GM08714 (cell line): ENCODE measurements around the gene SIGLEC7.
"Not testable (repeated sequence)": the region's sequence is repeated elsewhere in the genome, so short reads cannot be mapped to it uniquely, and the experiment has no call there.

ENCODE experiments used
- H3K4me3 ChIP-seq: fragments of 200-500 bp; sonication (Bioruptor generic); 2 replicates; pipeline ENCODE4 v1.5.1; 2014; ENCODE audit warnings: mild to moderate bottlenecking, low read length, inconsistent platforms
- ZNF274 ChIP-seq: IDR thresholded peaks from 2 replicates; pipeline ENCODE4 v1.6.1; 2012; ENCODE audit warnings: mild to moderate bottlenecking, low read depth, low read length

SIGLEC7 gene

GRCh38 chr19:51139299-51140014 lies 2.6 kb upstream of the SIGLEC7 start:
- no peak for TF ChIP-seq ZNF274
- H3K4me3 ChIP-seq: no peak overlapping the region

GRCh38 chr19:51140441-51140840 lies 1.7 kb upstream of the SIGLEC7 start:
- no peak overlapping the region for H3K4me3 ChIP-seq
- TF ChIP-seq ZNF274: no peak

- no peak overlapping the region for H3K4me3 ChIP-seq
- TF ChIP-seq ZNF274: no peak
Observed at GRCh38 chr19:51141181-51141580, 920 bp upstream of the SIGLEC7 start.

- H3K4me3 ChIP-seq: not testable (repeated sequence)
Observed at GRCh38 chr19:51142809-51143475, 841 bp downstream of the SIGLEC7 start.

DNA sequence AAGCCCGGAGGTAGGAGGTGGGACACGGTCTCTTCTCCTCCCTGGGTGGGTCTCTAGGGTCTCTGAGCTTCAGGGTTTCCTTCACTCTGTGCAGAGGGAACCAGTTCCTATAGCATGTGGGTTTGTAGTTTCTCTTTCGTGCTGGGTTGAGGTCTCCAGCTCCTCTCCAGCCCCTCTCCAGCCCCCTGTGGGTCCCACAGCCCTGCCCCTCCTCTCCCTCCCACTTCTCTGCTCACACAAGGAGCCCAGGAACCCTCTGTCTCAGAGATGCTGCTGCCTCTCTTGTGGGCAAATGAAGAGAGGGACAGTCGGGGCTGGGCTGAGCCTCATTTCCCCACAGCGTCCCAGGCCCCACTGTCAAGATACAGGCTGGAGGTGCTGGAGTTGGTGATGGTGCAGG lies 1.4 kb downstream of the SIGLEC7 start:
- no peak for TF ChIP-seq ZNF274
- H3K4me3 ChIP-seq: no peak overlapping the region

- TF ChIP-seq ZNF274: no peak
- H3K4me3 ChIP-seq: no peak overlapping the region
Observed at GRCh38 chr19:51144482-51145045, 2.5 kb downstream of the SIGLEC7 start.

GRCh38 chr19:51145916-51146493 lies 3.9 kb downstream of the SIGLEC7 start:
- no peak for TF ChIP-seq ZNF274
- no peak overlapping the region for H3K4me3 ChIP-seq

GRCh38 chr19:51146751-51147150 lies 4.7 kb downstream of the SIGLEC7 start:
- TF ChIP-seq ZNF274: no peak

DNA sequence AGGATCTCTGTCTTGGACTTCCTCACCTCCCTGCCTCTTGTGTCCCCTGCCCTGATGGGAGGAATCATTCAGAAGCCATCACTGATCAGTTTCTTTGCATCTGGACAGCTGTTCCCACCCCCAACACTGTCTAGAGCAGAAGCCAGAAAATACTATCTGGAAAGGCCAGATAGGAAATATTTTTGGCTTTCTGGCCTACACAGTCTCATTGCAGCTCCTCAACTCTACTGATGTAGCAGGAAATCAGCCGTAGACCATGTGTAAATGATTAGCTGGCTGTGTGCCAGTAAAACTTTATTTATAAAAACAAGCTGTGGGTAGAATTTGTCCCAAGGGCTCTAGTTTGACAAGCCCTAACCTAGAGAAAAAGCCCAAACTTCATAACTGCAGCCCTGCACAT lies 5.6 kb downstream of the SIGLEC7 start:
- TF ChIP-seq ZNF274: no peak
- no peak overlapping the region for H3K4me3 ChIP-seq

More at GRCh38 chr19:51146751-51147150, 4.7 kb downstream of the SIGLEC7 start:
- H3K4me3 ChIP-seq: no peak overlapping the region

DNA sequence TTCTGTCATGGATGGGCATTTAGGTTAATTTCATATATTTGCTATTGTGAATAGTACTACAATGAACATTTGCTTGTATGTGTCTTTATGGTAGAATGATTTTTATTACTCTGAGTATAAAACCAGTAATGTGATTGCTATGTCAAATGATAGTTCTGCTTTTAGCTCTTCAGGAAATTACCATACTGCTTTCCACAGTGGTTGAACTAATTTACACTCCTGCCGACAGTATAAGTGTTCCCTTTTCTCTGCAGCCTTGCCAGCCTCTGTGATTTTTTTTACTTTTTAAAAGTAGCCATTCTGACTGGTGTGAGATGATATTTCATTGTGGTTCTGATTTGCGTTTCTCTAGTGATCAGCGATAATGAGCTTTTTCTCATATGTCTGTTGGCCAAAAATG lies 6.5 kb downstream of the SIGLEC7 start:
- no peak overlapping the region for H3K4me3 ChIP-seq
- no peak for TF ChIP-seq ZNF274

GRCh38 chr19:51150627-51151026 lies 8.5 kb downstream of the SIGLEC7 start:
- H3K4me3 ChIP-seq: no peak overlapping the region
- no peak for TF ChIP-seq ZNF274

DNA sequence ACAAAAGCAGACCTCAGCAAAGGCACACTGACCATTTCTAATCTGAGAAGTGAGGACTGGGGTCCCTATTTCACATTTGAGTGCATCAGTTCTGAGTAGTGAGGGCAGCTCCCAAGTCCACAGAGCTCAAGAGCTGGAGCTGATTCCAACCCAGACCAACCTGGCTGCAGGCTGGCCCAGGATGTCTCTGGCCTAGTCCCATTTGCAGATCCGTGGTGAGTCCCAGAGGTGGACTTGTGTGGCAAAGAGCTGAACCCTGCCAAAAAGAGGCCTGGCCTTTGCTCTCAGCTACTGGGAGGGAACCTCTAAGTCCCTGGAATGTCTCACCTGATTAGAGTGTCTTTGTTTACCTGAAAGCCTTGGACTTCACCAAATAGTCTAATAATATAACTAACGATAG lies 14.6 kb downstream of the SIGLEC7 start:
- H3K4me3 ChIP-seq: no peak overlapping the region
- no peak for TF ChIP-seq ZNF274

DNA sequence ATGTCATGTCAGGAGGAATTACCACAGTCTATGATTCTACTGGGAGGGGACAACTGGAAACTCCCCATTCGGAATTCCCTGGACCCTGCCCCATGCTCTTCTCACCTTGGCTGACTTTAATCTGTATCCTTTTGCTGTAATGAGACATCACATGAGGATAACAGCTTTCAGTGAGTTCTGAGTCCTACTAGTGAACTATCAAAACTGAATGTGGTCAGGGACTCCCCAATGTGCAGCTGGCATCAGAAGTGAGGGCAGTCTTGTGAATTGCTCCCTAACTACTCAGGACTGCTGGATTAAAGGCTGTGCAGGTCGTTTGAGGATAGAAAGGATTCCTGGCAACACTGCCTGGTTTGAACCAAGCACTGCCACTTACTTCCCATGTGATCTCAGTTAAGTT lies 15.2 kb downstream of the SIGLEC7 start:
- no peak overlapping the region for H3K4me3 ChIP-seq
- no peak for TF ChIP-seq ZNF274

GRCh38 chr19:51158474-51159129 lies 16.5 kb downstream of the SIGLEC7 start:
- H3K4me3 ChIP-seq: no peak overlapping the region
- TF ChIP-seq ZNF274: no peak

GRCh38 chr19:51159656-51160055 lies 17.6 kb downstream of the SIGLEC7 start:
- no peak for TF ChIP-seq ZNF274
- no peak overlapping the region for H3K4me3 ChIP-seq

- H3K4me3 ChIP-seq: no peak overlapping the region
- TF ChIP-seq ZNF274: no peak
Observed at GRCh38 chr19:51161266-51161665, 19.2 kb downstream of the SIGLEC7 start.
